ENCODE data around the gene CANX.
"Not testable (repeated sequence)": the region's sequence is repeated elsewhere in the genome, so short reads cannot be mapped to it uniquely, and the experiment has no call there.

The CANX gene

GRCh38 chr5:179729303-179729702, 30.5 kb downstream of the CANX start:
- no peaks in the 10 kb centered on the region for H3K27me3 Mint-ChIP-seq
- no peak overlapping the region for H3K27ac Mint-ChIP-seq
- DNase-seq (no peak), ATAC-seq (replicated peaks) (no peak)
- no peaks in the 10 kb centered on the region for H3K9me3 Mint-ChIP-seq
- H3K4me1 Mint-ChIP-seq (ENCODE audit: low read depth in 2 of 2) = peaks cover 12 to 14% of the 10 kb centered on the region in 2 donors
- peaks cover 62% of the 10 kb centered on the region for H3K36me3 Mint-ChIP-seq (ENCODE audit: insufficient read depth)
- H3K4me3 Mint-ChIP-seq = no peak overlapping the region

GRCh38 chr5:179729727-179730126, 31.0 kb downstream of the CANX start:
- H3K36me3 Mint-ChIP-seq (ENCODE audit: insufficient read depth) = peaks cover 58% of the 10 kb centered on the region
- ATAC-seq (replicated peaks) = no peak
- H3K27ac Mint-ChIP-seq = peak overlapping the region in 1 of 2 donors; percentile 49
- DNase-seq = no peak
- H3K4me1 Mint-ChIP-seq (ENCODE audit: low read depth in 2 of 2) = peaks cover 16 to 18% of the 10 kb centered on the region in 2 donors
- no peaks in the 10 kb centered on the region for H3K27me3 Mint-ChIP-seq
- H3K9me3 Mint-ChIP-seq = no peaks in the 10 kb centered on the region
- H3K4me3 Mint-ChIP-seq = no peak overlapping the region

- peaks cover 51% of the 10 kb centered on the region for H3K36me3 Mint-ChIP-seq (ENCODE audit: insufficient read depth)
- DNase-seq (no peak), ATAC-seq (replicated peaks) (no peak)
- H3K9me3 Mint-ChIP-seq = no peaks in the 10 kb centered on the region
- H3K27ac Mint-ChIP-seq = peak overlapping the region in 1 of 2 donors; percentile 49
- H3K4me3 Mint-ChIP-seq = no peak overlapping the region
- peaks cover 16 to 19% of the 10 kb centered on the region in 2 donors for H3K4me1 Mint-ChIP-seq (ENCODE audit: low read depth in 2 of 2)
- H3K27me3 Mint-ChIP-seq = no peaks in the 10 kb centered on the region
Observed at GRCh38 chr5:179730356-179730755, 31.6 kb downstream of the CANX start.

GRCh38 chr5:179730852-179731251, 32.1 kb downstream of the CANX start:
- peaks cover 19% of the 10 kb centered on the region in 2 donors for H3K4me1 Mint-ChIP-seq (ENCODE audit: low read depth in 2 of 2)
- no peaks in the 10 kb centered on the region for H3K9me3 Mint-ChIP-seq
- DNase-seq (no peak), ATAC-seq (replicated peaks) (no peak)
- peaks cover 46% of the 10 kb centered on the region for H3K36me3 Mint-ChIP-seq (ENCODE audit: insufficient read depth)
- no peaks in the 10 kb centered on the region for H3K27me3 Mint-ChIP-seq
- H3K4me3 Mint-ChIP-seq = no peak overlapping the region
- no peak overlapping the region for H3K27ac Mint-ChIP-seq

- H3K9me3 Mint-ChIP-seq = no peaks in the 10 kb centered on the region
- no peak for DNase-seq
- peak overlapping the region; percentile 87 for H3K27ac Mint-ChIP-seq
- peaks cover 40% of the 10 kb centered on the region for H3K36me3 Mint-ChIP-seq (ENCODE audit: insufficient read depth)
- H3K4me1 Mint-ChIP-seq (ENCODE audit: low read depth in 2 of 2) = peaks cover 20 to 26% of the 10 kb centered on the region in 2 donors
- H3K4me3 Mint-ChIP-seq = peak overlapping the region; percentile 85 to 88
- no peaks in the 10 kb centered on the region for H3K27me3 Mint-ChIP-seq
- ATAC-seq (replicated peaks) = peak; percentile 10
Observed at GRCh38 chr5:179731791-179732411, 33.1 kb downstream of the CANX start.

GRCh38 chr5:179732412-179732917, 33.7 kb downstream of the CANX start, which contains the start of gene MAML1:
Gene MAML1, plus strand, starts transcription at chr5:179732822. Its CDS starts 291 bp downstream, at chr5:179733113.
- Mint-ChIP-seq H3K27ac (peak within 1 kb of the TSS; percentile 87), H3K4me1 (ENCODE audit: low read depth in 2 of 2) (peaks cover 24 to 29% of the 10 kb centered on the region in 2 donors), H3K4me3 (peak within 1 kb of the TSS; percentile 85 to 88), H3K9me3 (no peaks in the 10 kb centered on the region), H3K36me3 (ENCODE audit: insufficient read depth) (peaks cover 34% of the 10 kb centered on the region), H3K27me3 (no peaks in the 10 kb centered on the region)
- peak; percentile 93 for ATAC-seq (replicated peaks)
- DNase-seq = peak; percentile 99 to 100 (median 100)

- peak overlapping the region; percentile 87 for H3K27ac Mint-ChIP-seq
- DNase-seq = peak in 2 of 3 experiments; percentile 1 to 32
- peaks cover 28 to 32% of the 10 kb centered on the region in 2 donors for H3K4me1 Mint-ChIP-seq (ENCODE audit: low read depth in 2 of 2)
- peaks cover 27% of the 10 kb centered on the region for H3K36me3 Mint-ChIP-seq (ENCODE audit: insufficient read depth)
- ATAC-seq (replicated peaks) = peak; percentile 30
- no peaks in the 10 kb centered on the region for H3K9me3 Mint-ChIP-seq
- peak overlapping the region; percentile 85 to 88 for H3K4me3 Mint-ChIP-seq
- H3K27me3 Mint-ChIP-seq = no peaks in the 10 kb centered on the region
Observed at GRCh38 chr5:179732918-179733771, 34.4 kb downstream of the CANX start.

GRCh38 chr5:179733772-179734126, 35.0 kb downstream of the CANX start:
- Mint-ChIP-seq H3K9me3 (no peaks in the 10 kb centered on the region), H3K27me3 (no peaks in the 10 kb centered on the region), H3K36me3 (ENCODE audit: insufficient read depth) (peaks cover 23% of the 10 kb centered on the region), H3K4me3 (peak overlapping the region; percentile 85 to 88), H3K4me1 (ENCODE audit: low read depth in 2 of 2) (peaks cover 34 to 38% of the 10 kb centered on the region in 2 donors), H3K27ac (peak overlapping the region; percentile 87)
- ATAC-seq (replicated peaks) = no peak
- no peak for DNase-seq

- H3K4me3 Mint-ChIP-seq = peak overlapping the region; percentile 85 to 88
- peaks cover 22% of the 10 kb centered on the region for H3K36me3 Mint-ChIP-seq (ENCODE audit: insufficient read depth)
- peak overlapping the region; percentile 47 to 87 for H3K27ac Mint-ChIP-seq
- no peak for DNase-seq
- ATAC-seq (replicated peaks) = no peak
- H3K9me3 Mint-ChIP-seq = no peaks in the 10 kb centered on the region
- no peaks in the 10 kb centered on the region for H3K27me3 Mint-ChIP-seq
- peaks cover 40 to 41% of the 10 kb centered on the region in 2 donors for H3K4me1 Mint-ChIP-seq (ENCODE audit: low read depth in 2 of 2)
Observed at GRCh38 chr5:179734536-179735164, 35.9 kb downstream of the CANX start.

- Mint-ChIP-seq H3K27ac (peak overlapping the region; percentile 68 to 85), H3K4me1 (ENCODE audit: low read depth in 2 of 2) (peaks cover 44 to 52% of the 10 kb centered on the region in 2 donors)
Observed at GRCh38 chr5:179738742-179739141, 40.0 kb downstream of the CANX start.

GRCh38 chr5:179744106-179744505, 45.3 kb downstream of the CANX start:
- not testable (repeated sequence) for H3K9me3 Mint-ChIP-seq; H3K27ac Mint-ChIP-seq; DNase-seq; H3K4me3 Mint-ChIP-seq; H3K27me3 Mint-ChIP-seq; ATAC-seq (replicated peaks)
- Mint-ChIP-seq H3K36me3 (ENCODE audit: insufficient read depth) (peaks cover 29% of the 10 kb centered on the region), H3K4me1 (ENCODE audit: low read depth in 2 of 2) (peaks cover 25 to 42% of the 10 kb centered on the region in 2 donors)

More at GRCh38 chr5:179738742-179739141, 40.0 kb downstream of the CANX start:
- Mint-ChIP-seq H3K27me3 (no peaks in the 10 kb centered on the region), H3K36me3 (ENCODE audit: insufficient read depth) (peaks cover 29% of the 10 kb centered on the region), H3K4me3 (peak overlapping the region in 1 of 2 donors; percentile 9), H3K9me3 (no peaks in the 10 kb centered on the region)
- ATAC-seq (replicated peaks) (no peak), DNase-seq (no peak)

- peaks cover 28 to 42% of the 10 kb centered on the region in 2 donors for H3K4me1 Mint-ChIP-seq (ENCODE audit: low read depth in 2 of 2)
- no peaks in the 10 kb centered on the region for H3K9me3 Mint-ChIP-seq
- peak overlapping the region in 1 of 2 donors; percentile 50 for H3K4me3 Mint-ChIP-seq
- ATAC-seq (replicated peaks) (no peak), DNase-seq (no peak)
- no peaks in the 10 kb centered on the region for H3K27me3 Mint-ChIP-seq
- H3K27ac Mint-ChIP-seq = peak overlapping the region; percentile 36 to 75
- peaks cover 34% of the 10 kb centered on the region for H3K36me3 Mint-ChIP-seq (ENCODE audit: insufficient read depth)
Observed at GRCh38 chr5:179746872-179747271, 48.1 kb downstream of the CANX start.

GRCh38 chr5:179747811-179748210, 49.0 kb downstream of the CANX start:
- H3K4me1 Mint-ChIP-seq (ENCODE audit: low read depth in 2 of 2) = peaks cover 31 to 42% of the 10 kb centered on the region in 2 donors
- ATAC-seq (replicated peaks) (no peak), DNase-seq (no peak)
- peaks cover 33% of the 10 kb centered on the region for H3K36me3 Mint-ChIP-seq (ENCODE audit: insufficient read depth)
- no peak overlapping the region for H3K4me3 Mint-ChIP-seq
- H3K9me3 Mint-ChIP-seq = no peaks in the 10 kb centered on the region
- H3K27me3 Mint-ChIP-seq = no peaks in the 10 kb centered on the region
- H3K27ac Mint-ChIP-seq = peak overlapping the region in 1 of 2 donors; percentile 1

Measured in effector memory CD8-positive, alpha-beta T cell (primary cell).